Progenitor cell of endocrine pancreas (in vitro differentiated cells): Measurements from ENCODE around the gene CSAD. TPM values are rescaled to one million over a fixed set of nuclear protein-coding genes. Genes with fewer than 3 reads are reported as not detected.

Experiments used
- DNase-seq: peaks from one replicate; pipeline ENCODE4 v3.0.0; 2021; ENCODE audit warnings: low spot score; ENCODE audit not compliant: unreplicated experiment
- H3K27ac Mint-ChIP-seq: 2 replicates; pipeline ENCODE4 v1.8.0; 2021; ENCODE audit warnings: mild to moderate bottlenecking, moderate library complexity, mixed read lengths
- H3K27me3 Mint-ChIP-seq: 2 replicates; pipeline ENCODE4 v1.8.0; 2021; ENCODE audit warnings: mixed read lengths
- H3K36me3 Mint-ChIP-seq: 2 replicates; pipeline ENCODE4 v1.8.0; 2022; ENCODE audit warnings: mixed read lengths; ENCODE audit not compliant: insufficient read depth
- H3K4me1 Mint-ChIP-seq: 2 replicates; pipeline ENCODE4 v1.8.0; 2021; ENCODE audit warnings: low read depth, mixed read lengths
- H3K4me3 Mint-ChIP-seq: 2 replicates; pipeline ENCODE4 v1.8.0; 2021; ENCODE audit warnings: low read depth, mild to moderate bottlenecking, moderate library complexity, mixed read lengths
- H3K9me3 Mint-ChIP-seq: 2 replicates; pipeline ENCODE4 v1.8.0; 2021; ENCODE audit warnings: low read depth, mixed read lengths
- total RNA-seq: library from RNA; stranded (reverse); gene quantifications from 2 replicates; pipeline ENCODE4 v1.2.1, GENCODE V29; 2021
- TF ChIP-seq, protein P1 (sequence below): fragments of 200-600 bp; sonication (generic); IDR thresholded peaks from one replicate; pipeline ENCODE4 v1.5.0; 2021; ENCODE audit warnings: antibody characterized with exemption, mild to moderate bottlenecking; ENCODE audit not compliant: unreplicated experiment

CSAD gene
- total RNA-seq, 1 donor from 2014 or later: 58.6 TPM

DNA sequence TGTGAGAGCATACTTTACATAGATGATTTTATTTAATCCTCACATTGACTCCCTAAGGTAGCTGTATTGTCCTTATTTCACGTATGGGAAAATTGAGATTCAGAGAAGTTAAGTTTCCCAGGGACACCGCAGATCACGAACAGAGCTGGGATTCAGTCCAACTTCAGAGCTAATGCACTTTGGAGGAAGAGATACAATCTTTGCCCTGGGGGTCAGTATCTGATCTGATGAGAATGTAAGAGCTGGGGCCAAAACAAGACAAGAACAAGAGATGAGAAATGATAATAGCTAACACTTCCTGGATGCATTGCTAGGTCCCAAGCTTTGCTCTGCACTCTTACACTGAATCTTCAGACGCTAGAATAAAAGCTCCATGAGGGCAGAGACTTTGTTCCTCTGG lies 6.0 kb upstream of the CSAD start:
- peaks cover 31% of the 10 kb centered on the region for H3K36me3 Mint-ChIP-seq
- no peak for DNase-seq
- no peaks in the 10 kb centered on the region for H3K27me3 Mint-ChIP-seq
- peaks cover 17% of the 10 kb centered on the region for H3K4me1 Mint-ChIP-seq
- H3K27ac Mint-ChIP-seq: no peak overlapping the region
- TF ChIP-seq, protein P1, sequence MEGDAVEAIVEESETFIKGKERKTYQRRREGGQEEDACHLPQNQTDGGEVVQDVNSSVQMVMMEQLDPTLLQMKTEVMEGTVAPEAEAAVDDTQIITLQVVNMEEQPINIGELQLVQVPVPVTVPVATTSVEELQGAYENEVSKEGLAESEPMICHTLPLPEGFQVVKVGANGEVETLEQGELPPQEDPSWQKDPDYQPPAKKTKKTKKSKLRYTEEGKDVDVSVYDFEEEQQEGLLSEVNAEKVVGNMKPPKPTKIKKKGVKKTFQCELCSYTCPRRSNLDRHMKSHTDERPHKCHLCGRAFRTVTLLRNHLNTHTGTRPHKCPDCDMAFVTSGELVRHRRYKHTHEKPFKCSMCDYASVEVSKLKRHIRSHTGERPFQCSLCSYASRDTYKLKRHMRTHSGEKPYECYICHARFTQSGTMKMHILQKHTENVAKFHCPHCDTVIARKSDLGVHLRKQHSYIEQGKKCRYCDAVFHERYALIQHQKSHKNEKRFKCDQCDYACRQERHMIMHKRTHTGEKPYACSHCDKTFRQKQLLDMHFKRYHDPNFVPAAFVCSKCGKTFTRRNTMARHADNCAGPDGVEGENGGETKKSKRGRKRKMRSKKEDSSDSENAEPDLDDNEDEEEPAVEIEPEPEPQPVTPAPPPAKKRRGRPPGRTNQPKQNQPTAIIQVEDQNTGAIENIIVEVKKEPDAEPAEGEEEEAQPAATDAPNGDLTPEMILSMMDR: no peak
- no peaks in the 10 kb centered on the region for H3K9me3 Mint-ChIP-seq
- no peak overlapping the region for H3K4me3 Mint-ChIP-seq

DNA sequence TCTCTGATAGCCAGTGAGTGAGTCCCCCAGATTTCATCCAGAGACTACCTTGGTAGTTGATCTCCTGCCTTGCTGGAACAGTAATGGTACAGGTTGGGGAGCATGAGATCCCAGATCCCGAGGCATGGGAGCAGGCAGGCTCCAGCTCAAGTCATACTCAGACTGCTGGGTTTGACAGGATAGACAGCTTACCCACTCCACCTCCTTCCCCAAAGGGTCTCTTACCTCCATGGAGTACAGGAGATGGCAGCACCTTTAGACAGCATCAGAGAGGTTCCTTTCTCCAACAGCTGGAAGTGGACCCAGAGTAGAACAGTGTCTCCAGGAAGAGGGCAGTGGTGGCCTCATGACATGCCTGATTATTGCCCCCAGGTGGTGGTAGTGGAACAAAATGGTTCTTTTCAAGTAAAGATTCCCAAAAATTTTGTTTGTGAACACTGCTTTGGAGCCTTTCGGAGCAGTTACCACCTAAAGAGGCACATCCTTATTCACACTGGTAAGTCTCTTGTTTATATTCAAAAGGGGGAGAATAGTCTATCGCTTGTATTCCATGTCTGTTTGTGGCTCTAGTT lies 4.9 kb upstream of the CSAD start:
- H3K27ac Mint-ChIP-seq: no peak overlapping the region
- H3K9me3 Mint-ChIP-seq: no peaks in the 10 kb centered on the region
- H3K4me1 Mint-ChIP-seq: peaks cover 23% of the 10 kb centered on the region
- no peaks in the 10 kb centered on the region for H3K27me3 Mint-ChIP-seq
- peaks cover 32% of the 10 kb centered on the region for H3K36me3 Mint-ChIP-seq
- no peak for DNase-seq
- TF ChIP-seq, protein P1: no peak
- no peak overlapping the region for H3K4me3 Mint-ChIP-seq

DNA sequence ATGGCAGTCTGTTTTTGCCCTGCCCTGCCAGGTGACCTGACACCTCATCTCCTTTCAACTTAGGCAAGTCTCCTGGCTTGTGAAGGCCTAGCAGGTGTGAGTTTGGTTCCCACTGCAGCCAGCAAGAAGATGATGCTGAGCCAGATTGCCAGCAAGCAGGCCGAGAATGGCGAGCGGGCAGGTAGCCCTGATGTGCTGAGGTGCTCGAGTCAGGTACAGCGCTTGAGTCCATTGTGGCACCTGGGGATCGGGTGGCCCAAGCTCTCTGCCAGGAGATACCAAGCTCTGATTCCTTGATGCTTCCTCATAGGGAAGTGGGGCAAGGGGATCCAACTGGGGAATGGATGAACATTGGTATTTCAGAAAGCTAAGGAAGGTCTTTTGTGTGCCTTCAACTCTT lies 4.1 kb upstream of the CSAD start:
- Mint-ChIP-seq H3K27me3 (no peaks in the 10 kb centered on the region), H3K9me3 (no peaks in the 10 kb centered on the region), H3K36me3 (peaks cover 32% of the 10 kb centered on the region), H3K4me1 (peaks cover 26% of the 10 kb centered on the region), H3K4me3 (no peak overlapping the region), H3K27ac (no peak overlapping the region)
- no peak for DNase-seq
- TF ChIP-seq, protein P1: no peak

DNA sequence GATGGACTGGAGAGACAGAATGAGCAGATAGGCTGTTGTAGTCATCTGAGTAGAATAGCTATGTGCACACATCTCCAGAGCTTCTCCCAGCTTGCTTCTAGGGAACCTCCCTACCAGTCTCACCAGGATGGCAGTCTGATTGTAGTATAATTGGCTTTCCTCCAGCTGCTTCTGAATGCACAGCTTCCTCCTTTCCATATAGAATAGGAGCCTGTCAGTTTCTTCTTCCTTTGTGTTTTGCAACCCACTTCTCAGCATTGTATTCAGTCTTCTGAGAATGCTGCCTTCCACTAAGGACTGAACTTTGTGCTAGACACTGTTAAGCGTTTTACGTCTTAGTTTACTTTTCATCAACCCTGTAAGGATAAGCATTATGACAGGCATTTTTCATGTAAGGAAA lies 2.2 kb upstream of the CSAD start:
- DNase-seq: no peak
- H3K27ac Mint-ChIP-seq: no peak overlapping the region
- peaks cover 33% of the 10 kb centered on the region for H3K4me1 Mint-ChIP-seq
- H3K27me3 Mint-ChIP-seq: no peaks in the 10 kb centered on the region
- TF ChIP-seq, protein P1: no peak
- peaks cover 32% of the 10 kb centered on the region for H3K36me3 Mint-ChIP-seq
- H3K4me3 Mint-ChIP-seq: peak overlapping the region; percentile 85
- H3K9me3 Mint-ChIP-seq: no peaks in the 10 kb centered on the region

DNA sequence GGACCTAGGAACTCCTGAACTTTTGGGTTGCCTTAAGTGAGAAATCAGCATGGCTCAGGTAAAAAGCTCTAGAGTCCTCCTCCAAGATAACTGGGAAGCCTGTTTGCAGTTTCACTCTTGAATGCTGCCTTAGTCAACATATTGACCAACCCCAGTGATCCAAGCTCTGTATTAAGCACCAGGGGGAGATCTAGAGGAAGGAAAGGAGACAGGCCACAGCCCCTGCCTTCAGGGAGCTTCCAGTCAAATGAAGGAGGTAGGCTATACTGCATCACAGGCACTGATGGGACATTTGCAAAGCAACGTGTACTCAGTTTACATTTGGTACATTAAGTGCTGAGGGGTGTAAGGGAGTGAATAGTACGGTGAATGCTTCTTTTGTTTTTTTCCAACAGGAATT lies 1.2 kb upstream of the CSAD start:
- DNase-seq: no peak
- TF ChIP-seq, protein P1: no peak
- Mint-ChIP-seq H3K4me1 (peaks cover 33% of the 10 kb centered on the region), H3K27ac (peak overlapping the region; percentile 94), H3K36me3 (peaks cover 26% of the 10 kb centered on the region), H3K4me3 (peak overlapping the region; percentile 85), H3K27me3 (no peaks in the 10 kb centered on the region), H3K9me3 (no peaks in the 10 kb centered on the region)
